A549 (cell line): ENCODE data around the gene HES3. TPM values are rescaled to one million over a fixed set of nuclear protein-coding genes. Genes with fewer than 3 reads are reported as not detected.

Experiments
- ATAC-seq, 2 experiments: fragments of 200-7000 bp in 1 of 2; fragments of >200 bp in 1 of 2; cut with Nextera tagmentation in 1 of 2; cut with Tn5 transposase in 1 of 2; 3 replicates each; pipeline versions ENCODE4 v1.8.0 to v1.9.1; 2018 to 2020; ENCODE audit warnings: mild to moderate bottlenecking in 1 of 2, moderate library complexity in 1 of 2
- CTCF ChIA-PET: fragments of 300-600 bp; sonication (Branson Sonifier 250); formaldehyde crosslinking; extraction: SDS; loops from one replicate; lab custom pipeline; 2021; ENCODE audit warnings: antibody characterized with exemption, inconsistent platforms; lab: Yijun Ruan, JAX
- POLR2A ChIA-PET: fragments of 350-600 bp; formaldehyde crosslinking; extraction: SDS; loops from one replicate; lab custom pipeline; 2021; ENCODE audit warnings: antibody characterized with exemption, inconsistent platforms; lab: Yijun Ruan, JAX
- DNase-seq, 2 experiments: peaks; one replicate each; pipeline versions ENCODE4 v3.0.0 to v3.0.0-alpha.2; 2011 to 2016; ENCODE audit warnings: low read depth in 1 of 2, low spot score in 1 of 2
- FAIRE-seq: peaks from 2 replicates; lab custom pipeline; 2011; peaks lifted over from hg19 to GRCh38; lab: Jason Lieb, UNC
- H3K27ac ChIP-seq, 2 experiments: fragments of >200 bp; sonication (Bioruptor Twin); formaldehyde crosslinking; 3 replicates each; pipeline ENCODE4 v1.5.1; 2016 to 2017
- H3K4me1 ChIP-seq: fragments of >200 bp; sonication (Bioruptor Twin); formaldehyde crosslinking; 3 replicates; pipeline ENCODE4 v1.6.1; 2016
- H3K4me2 ChIP-seq: fragments of >200 bp; sonication (Bioruptor Twin); formaldehyde crosslinking; 3 replicates; pipeline ENCODE4 v1.6.1; 2016
- H3K4me3 ChIP-seq: fragments of >200 bp; sonication (Bioruptor Twin); formaldehyde crosslinking; 3 replicates; pipeline ENCODE4 v1.5.1; 2016
- H3K9me3 ChIP-seq: fragments of >200 bp; sonication (Bioruptor Twin); formaldehyde crosslinking; 3 replicates; pipeline ENCODE4 v1.6.1; 2016
- BHLHE40 ChIP-seq: IDR thresholded peaks from 2 replicates; pipeline ENCODE4 v1.6.1; 2012; ENCODE audit warnings: low read depth, low read length, inconsistent platforms
- CHD2 ChIP-seq: fragments of 150-350 bp; IDR thresholded peaks from 2 replicates; pipeline ENCODE4 v1.6.1; 2014; ENCODE audit warnings: low read length; ENCODE audit not compliant: partially characterized antibody
- EHMT2 ChIP-seq: fragments of 200-600 bp; sonication (generic); IDR thresholded peaks from 2 replicates; pipeline ENCODE4 v1.6.1; 2016; ENCODE audit warnings: antibody characterized with exemption, low read depth, mild to moderate bottlenecking, moderate library complexity
- ESRRA ChIP-seq: fragments of 150-350 bp; IDR thresholded peaks from 2 replicates; pipeline ENCODE4 v1.6.1; 2014; ENCODE audit warnings: mild to moderate bottlenecking, low read length, borderline replicate concordance
- FOSL2 ChIP-seq, 2 experiments: fragments of 450-650 bp in 1 of 2; fragments of >200 bp in 1 of 2; sonication (Bioruptor Twin) in 1 of 2; formaldehyde crosslinking; IDR thresholded peaks; 2 replicates each; pipeline versions ENCODE4 v1.5.0 to v1.6.1; 2016 to 2020; ENCODE audit warnings: mild to moderate bottlenecking in 1 of 2, moderate library complexity in 1 of 2
- GATA3 ChIP-seq: IDR thresholded peaks from 2 replicates; pipeline ENCODE4 v1.6.1; 2012; ENCODE audit warnings: borderline replicate concordance
- HDAC2 ChIP-seq: fragments of 200-600 bp; sonication (generic); IDR thresholded peaks from 2 replicates; pipeline ENCODE4 v1.6.1; 2016
- HOXA7 ChIP-seq: fragments of 250-450 bp; sonication (Bioruptor Pico); IDR thresholded peaks from 2 replicates; pipeline ENCODE4 v1.5.0; 2020; ENCODE audit warnings: mild to moderate bottlenecking, moderate library complexity
- HOXB13 ChIP-seq: fragments of 250-450 bp; sonication (Bioruptor Pico); IDR thresholded peaks from 2 replicates; pipeline ENCODE4 v1.5.0; 2020; ENCODE audit warnings: low read depth, mild to moderate bottlenecking, moderate library complexity
- JUN ChIP-seq, 2 experiments: fragments of >200 bp; sonication (Bioruptor Twin); formaldehyde crosslinking; IDR thresholded peaks; 2 replicates in 1 of 2; 3 replicates in 1 of 2; pipeline ENCODE4 v1.6.1; 2016 to 2017
- KDM1A ChIP-seq: fragments of 200-600 bp; sonication (generic); IDR thresholded peaks from 2 replicates; pipeline ENCODE4 v1.6.1; 2016; ENCODE audit warnings: low read depth, mild to moderate bottlenecking
- KDM5A ChIP-seq: fragments of 200-600 bp; sonication (generic); IDR thresholded peaks from 2 replicates; pipeline ENCODE4 v1.6.1; 2016; ENCODE audit warnings: antibody characterized with exemption, mild to moderate bottlenecking
- MYC ChIP-seq: IDR thresholded peaks from 2 replicates; pipeline ENCODE4 v1.6.1; 2012; ENCODE audit warnings: mild to moderate bottlenecking, inconsistent platforms, low read length, improper control_type of control experiment, borderline replicate concordance
- NPAS2 ChIP-seq: fragments of 250-450 bp; sonication (Bioruptor Pico); IDR thresholded peaks from 2 replicates; pipeline ENCODE4 v1.8.0; 2022; ENCODE audit warnings: mild to moderate bottlenecking, moderate library complexity, borderline replicate concordance
- SMC3 ChIP-seq: fragments of >200 bp; sonication (Bioruptor Twin); formaldehyde crosslinking; IDR thresholded peaks from 3 replicates; pipeline ENCODE4 v1.6.1; 2018; ENCODE audit warnings: inconsistent platforms
- SREBF2 ChIP-seq: fragments of 450-650 bp; IDR thresholded peaks from 2 replicates; pipeline ENCODE4 v1.6.1; 2014; ENCODE audit warnings: mild to moderate bottlenecking, moderate library complexity
- ZC3H11A ChIP-seq: fragments of 450-650 bp; IDR thresholded peaks from 2 replicates; pipeline ENCODE4 v1.6.1; 2014; ENCODE audit warnings: antibody characterized with exemption, mild to moderate bottlenecking
- ZFP36 ChIP-seq: fragments of 450-650 bp; IDR thresholded peaks from 2 replicates; pipeline ENCODE4 v1.6.1; 2014; ENCODE audit warnings: borderline replicate concordance; ENCODE audit not compliant: partially characterized antibody
- ZNF302 ChIP-seq: fragments of 250-450 bp; sonication (Bioruptor Pico); IDR thresholded peaks from 2 replicates; pipeline ENCODE4 v1.9.0; 2021; ENCODE audit warnings: inconsistent platforms, mild to moderate bottlenecking, moderate library complexity
- WGBS: methylation state at CpG from one replicate; pipeline ENCODE4 v1.1.6; 2017; ENCODE audit errors: missing lambda C conversion rate; 5-methylcytosine and 5-hydroxymethylcytosine counted together
- polyA plus RNA-seq, 4 experiments: library from polyadenylated mRNA; depleted of rRNA in 3 of 4; stranded (reverse); fragments of >200 nt; fragmentation: RNase III in 1 of 4; extraction: RNeasy Plus Mini Kit Qiagen cat#74134 plus additional on column Dnase treatment in 1 of 4; gene quantifications; 2 replicates in 3 of 4; 3 replicates in 1 of 4; pipeline ENCODE4 v1.2.3, GENCODE V29; 2011 to 2017
- TF ChIP-seq, protein P1 (sequence below): fragments of 200-600 bp; sonication (generic); IDR thresholded peaks from 2 replicates; pipeline ENCODE4 v1.6.1; 2016; ENCODE audit warnings: antibody characterized with exemption, mild to moderate bottlenecking, moderate library complexity
- TF ChIP-seq, protein P2 (sequence below): IDR thresholded peaks from 2 replicates; pipeline ENCODE4 v1.6.1; 2012; ENCODE audit warnings: low read depth, borderline replicate concordance
- TF ChIP-seq, protein P3 (sequence below): IDR thresholded peaks from 2 replicates; pipeline ENCODE4 v1.6.1; 2012
- TF ChIP-seq, protein P4 (sequence below): fragments of >200 bp; sonication (Bioruptor Twin); formaldehyde crosslinking; IDR thresholded peaks from 3 replicates; pipeline ENCODE4 v1.5.1; 2016

The HES3 gene
- polyA plus RNA-seq, 2 of the 4 experiments (the other 2 are of a cell fraction) = not detected

DNA sequence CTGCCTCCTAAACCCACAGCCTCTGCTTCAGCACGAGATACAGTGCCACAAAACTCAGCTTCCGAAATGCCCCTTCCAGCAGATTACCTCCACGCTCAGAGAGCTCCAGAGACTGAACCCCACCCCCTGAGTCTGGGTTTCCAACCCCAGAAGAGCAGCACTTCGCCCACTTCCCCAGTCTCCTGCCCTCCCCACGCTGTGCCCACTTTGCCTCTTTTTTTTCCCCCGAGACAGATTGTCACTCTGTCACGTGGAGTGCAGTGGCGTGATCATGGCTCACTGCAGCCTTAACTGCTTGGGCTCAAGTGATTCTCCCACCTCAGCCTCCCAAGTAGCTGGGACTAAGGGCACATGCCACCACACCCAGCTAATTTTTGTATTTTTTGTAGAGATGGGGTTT is 18.3 kb upstream of the HES3 start:
- ChIA-PET POLR2A (interaction anchor here (0.9 to 1.8 kb wide), 2 partner anchors 9 to 10 kb away, joined by 3 to 7 read pairs; partner anchors contain the start of gene ICMT), CTCF (interaction anchor here (0.7 to 1.8 kb wide), 5 partner anchors 18 to 21 kb away, joined by 3 to 5 read pairs (median 3); no protein-coding TSS in a partner anchor)
- no peak overlapping the region for H3K27ac ChIP-seq
- no peak for DNase-seq
- H3K9me3 ChIP-seq = no peaks in the 10 kb centered on the region
- H3K4me2 ChIP-seq = no peak overlapping the region
- TF ChIP-seq SREBF2 (no peak), KDM1A (no peak), EHMT2 (no peak), HDAC2 (no peak), SMC3 (no peak), ZC3H11A (no peak), ZNF302 (CRISPR knock-in tag) (no peak), GATA3 (no peak), MYC (no peak), NPAS2 (CRISPR knock-in tag) (no peak), HOXB13 (CRISPR knock-in tag) (no peak), ZFP36 (no peak), KDM5A (no peak), BHLHE40 (no peak), FOSL2 (IDR thresholded peaks at IDR 0.05) (no peak), FOSL2 (CRISPR knock-in tag; IDR thresholded peaks at IDR 0.05) (no peak)
- TF ChIP-seq, protein P1, sequence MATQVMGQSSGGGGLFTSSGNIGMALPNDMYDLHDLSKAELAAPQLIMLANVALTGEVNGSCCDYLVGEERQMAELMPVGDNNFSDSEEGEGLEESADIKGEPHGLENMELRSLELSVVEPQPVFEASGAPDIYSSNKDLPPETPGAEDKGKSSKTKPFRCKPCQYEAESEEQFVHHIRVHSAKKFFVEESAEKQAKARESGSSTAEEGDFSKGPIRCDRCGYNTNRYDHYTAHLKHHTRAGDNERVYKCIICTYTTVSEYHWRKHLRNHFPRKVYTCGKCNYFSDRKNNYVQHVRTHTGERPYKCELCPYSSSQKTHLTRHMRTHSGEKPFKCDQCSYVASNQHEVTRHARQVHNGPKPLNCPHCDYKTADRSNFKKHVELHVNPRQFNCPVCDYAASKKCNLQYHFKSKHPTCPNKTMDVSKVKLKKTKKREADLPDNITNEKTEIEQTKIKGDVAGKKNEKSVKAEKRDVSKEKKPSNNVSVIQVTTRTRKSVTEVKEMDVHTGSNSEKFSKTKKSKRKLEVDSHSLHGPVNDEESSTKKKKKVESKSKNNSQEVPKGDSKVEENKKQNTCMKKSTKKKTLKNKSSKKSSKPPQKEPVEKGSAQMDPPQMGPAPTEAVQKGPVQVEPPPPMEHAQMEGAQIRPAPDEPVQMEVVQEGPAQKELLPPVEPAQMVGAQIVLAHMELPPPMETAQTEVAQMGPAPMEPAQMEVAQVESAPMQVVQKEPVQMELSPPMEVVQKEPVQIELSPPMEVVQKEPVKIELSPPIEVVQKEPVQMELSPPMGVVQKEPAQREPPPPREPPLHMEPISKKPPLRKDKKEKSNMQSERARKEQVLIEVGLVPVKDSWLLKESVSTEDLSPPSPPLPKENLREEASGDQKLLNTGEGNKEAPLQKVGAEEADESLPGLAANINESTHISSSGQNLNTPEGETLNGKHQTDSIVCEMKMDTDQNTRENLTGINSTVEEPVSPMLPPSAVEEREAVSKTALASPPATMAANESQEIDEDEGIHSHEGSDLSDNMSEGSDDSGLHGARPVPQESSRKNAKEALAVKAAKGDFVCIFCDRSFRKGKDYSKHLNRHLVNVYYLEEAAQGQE = no peak
- TF ChIP-seq, protein P2, sequence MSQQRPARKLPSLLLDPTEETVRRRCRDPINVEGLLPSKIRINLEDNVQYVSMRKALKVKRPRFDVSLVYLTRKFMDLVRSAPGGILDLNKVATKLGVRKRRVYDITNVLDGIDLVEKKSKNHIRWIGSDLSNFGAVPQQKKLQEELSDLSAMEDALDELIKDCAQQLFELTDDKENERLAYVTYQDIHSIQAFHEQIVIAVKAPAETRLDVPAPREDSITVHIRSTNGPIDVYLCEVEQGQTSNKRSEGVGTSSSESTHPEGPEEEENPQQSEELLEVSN = no peak
- TF ChIP-seq, protein P3, sequence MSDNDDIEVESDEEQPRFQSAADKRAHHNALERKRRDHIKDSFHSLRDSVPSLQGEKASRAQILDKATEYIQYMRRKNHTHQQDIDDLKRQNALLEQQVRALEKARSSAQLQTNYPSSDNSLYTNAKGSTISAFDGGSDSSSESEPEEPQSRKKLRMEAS = no peak
- TF ChIP-seq, protein P4, sequence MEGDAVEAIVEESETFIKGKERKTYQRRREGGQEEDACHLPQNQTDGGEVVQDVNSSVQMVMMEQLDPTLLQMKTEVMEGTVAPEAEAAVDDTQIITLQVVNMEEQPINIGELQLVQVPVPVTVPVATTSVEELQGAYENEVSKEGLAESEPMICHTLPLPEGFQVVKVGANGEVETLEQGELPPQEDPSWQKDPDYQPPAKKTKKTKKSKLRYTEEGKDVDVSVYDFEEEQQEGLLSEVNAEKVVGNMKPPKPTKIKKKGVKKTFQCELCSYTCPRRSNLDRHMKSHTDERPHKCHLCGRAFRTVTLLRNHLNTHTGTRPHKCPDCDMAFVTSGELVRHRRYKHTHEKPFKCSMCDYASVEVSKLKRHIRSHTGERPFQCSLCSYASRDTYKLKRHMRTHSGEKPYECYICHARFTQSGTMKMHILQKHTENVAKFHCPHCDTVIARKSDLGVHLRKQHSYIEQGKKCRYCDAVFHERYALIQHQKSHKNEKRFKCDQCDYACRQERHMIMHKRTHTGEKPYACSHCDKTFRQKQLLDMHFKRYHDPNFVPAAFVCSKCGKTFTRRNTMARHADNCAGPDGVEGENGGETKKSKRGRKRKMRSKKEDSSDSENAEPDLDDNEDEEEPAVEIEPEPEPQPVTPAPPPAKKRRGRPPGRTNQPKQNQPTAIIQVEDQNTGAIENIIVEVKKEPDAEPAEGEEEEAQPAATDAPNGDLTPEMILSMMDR = no peak
- 95% methylated on average over 8 of the region's 8 CpGs for WGBS
- peaks cover 8% of the 10 kb centered on the region; the same call in 2 of the 3 replicates for H3K4me1 ChIP-seq
- ATAC-seq = no peak
- H3K4me3 ChIP-seq = no peak overlapping the region
- no peak for FAIRE-seq

DNA sequence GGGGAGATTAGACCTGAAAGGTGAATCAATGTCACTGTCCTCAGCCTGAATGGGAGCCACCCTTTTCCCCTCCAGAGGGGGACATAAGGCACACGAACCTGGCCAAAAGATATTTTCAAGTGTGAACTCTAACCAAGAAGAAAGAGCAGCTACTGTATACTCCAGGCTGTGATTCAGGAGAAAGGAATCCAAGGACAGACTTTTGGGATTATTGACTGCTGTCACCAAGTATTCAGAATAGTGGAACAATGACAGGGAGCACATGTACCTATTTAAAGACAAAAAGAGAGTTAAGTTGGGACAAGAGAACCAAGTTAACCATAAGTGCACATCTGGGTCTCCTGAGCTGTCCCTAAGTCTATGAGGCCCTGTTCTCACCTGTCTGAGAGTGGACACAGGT is 10.6 kb upstream of the HES3 start:
- CTCF ChIA-PET = interaction anchor here (0.9 kb wide), 1 partner anchor 13 kb away, joined by 5 read pairs; no protein-coding TSS in a partner anchor
- Histone ChIP-seq H3K27ac (no peak overlapping the region), H3K4me1 (peaks cover 7% of the 10 kb centered on the region; the same call in 1 of the 3 replicates)
- no peak for FAIRE-seq
- no peak for TF ChIP-seq FOSL2 (IDR thresholded peaks at IDR 0.05)
- TF ChIP-seq FOSL2 (CRISPR knock-in tag; IDR thresholded peaks at IDR 0.05) = no peak
- TF ChIP-seq JUN (IDR thresholded peaks at IDR 0.05) = no peak
- no peak for TF ChIP-seq MYC
- no peak for TF ChIP-seq HOXA7 (CRISPR knock-in tag)
- no peak for TF ChIP-seq ESRRA
- TF ChIP-seq NPAS2 (CRISPR knock-in tag) = no peak
- TF ChIP-seq CHD2 = no peak
- TF ChIP-seq, all 56 proteins: peak for 0
- no peaks in the 10 kb centered on the region for H3K9me3 ChIP-seq
- no peak overlapping the region for H3K4me3 ChIP-seq
- no peak overlapping the region for H3K4me2 ChIP-seq
- DNase-seq = no peak
- 33% methylated on average over 1 of the region's 1 CpG for WGBS
- POLR2A ChIA-PET = no interaction called here
- ATAC-seq = no peak
